ENCODE results near the gene KCNS3. TPM values are rescaled to one million over a fixed set of nuclear protein-coding genes. Genes with fewer than 3 reads are reported as not detected.

KCNS3 gene
- total RNA-seq, 1 experiment from 2014 or later: 28.8 TPM

- TF ChIP-seq EZH2 (IDR thresholded peaks at IDR 0.05; ENCODE audit: low read depth) (no peak), CTCF (conservative IDR thresholded peaks at IDR 0.05) (no peak)
- intact Hi-C loops (cut with micrococcal nuclease; ENCODE audit: unreplicated experiment): no loop called here
- ChIA-PET POLR2A (ENCODE audit: unreplicated experiment) (no interaction called here), CTCF (no interaction called here)
- Histone ChIP-seq H4K20me1 (ENCODE audit: insufficient read depth) (no peaks in the 10 kb centered on the region), H3F3A (ENCODE audit: insufficient read depth, low read depth) (peaks cover 7% of the 10 kb centered on the region; the same call in 1 of the 2 replicates), H3K4me1 (replicated peaks; ENCODE audit: insufficient read depth) (peaks cover 7% of the 10 kb centered on the region), H2AFZ (no peak overlapping the region), H3K4me2 (no peak overlapping the region), H3K36me3 (ENCODE audit: low read depth) (no peaks in the 10 kb centered on the region), H3K9me2 (ENCODE audit: insufficient read depth) (no peaks in the 10 kb centered on the region), H3K79me2 (ENCODE audit: low read depth) (no peaks in the 10 kb centered on the region), H3K4me3 (no peak overlapping the region), H3K9me3 (ENCODE audit: insufficient read depth, low read depth) (no peaks in the 10 kb centered on the region; the same call in 1 of the 2 replicates), H3K27me3 (ENCODE audit: insufficient read depth, low read depth) (no peaks in the 10 kb centered on the region), H3K27ac (no peak overlapping the region)
- no peak for DNase-seq
- BruUV-seq (replicated peaks): no TSS peak
These were observed 93.2 kb downstream of the KCNS3 start for GRCh38 chr2:17971531-17972125.

GRCh38 chr2:17972991-17973390 lies 94.5 kb downstream of the KCNS3 start:
- Histone ChIP-seq H3K9me3 (ENCODE audit: insufficient read depth, low read depth) (no peaks in the 10 kb centered on the region; the same call in 1 of the 2 replicates), H3K27me3 (ENCODE audit: insufficient read depth, low read depth) (no peaks in the 10 kb centered on the region), H3K27ac (no peak overlapping the region), H4K20me1 (ENCODE audit: insufficient read depth) (no peaks in the 10 kb centered on the region), H3K4me1 (replicated peaks; ENCODE audit: insufficient read depth) (peaks cover 21% of the 10 kb centered on the region), H3K79me2 (ENCODE audit: low read depth) (no peaks in the 10 kb centered on the region), H3K4me3 (no peak overlapping the region), H3K4me2 (no peak overlapping the region), H3K9me2 (ENCODE audit: insufficient read depth) (no peaks in the 10 kb centered on the region), H3F3A (ENCODE audit: insufficient read depth, low read depth) (peaks cover 17% of the 10 kb centered on the region; the same call in 1 of the 2 replicates), H3K36me3 (ENCODE audit: low read depth) (no peaks in the 10 kb centered on the region), H2AFZ (no peak overlapping the region)
- ChIA-PET CTCF (no interaction called here), POLR2A (ENCODE audit: unreplicated experiment) (no interaction called here)
- intact Hi-C loops (cut with micrococcal nuclease; ENCODE audit: unreplicated experiment): no loop called here
- TF ChIP-seq CTCF (conservative IDR thresholded peaks at IDR 0.05) (no peak), EZH2 (IDR thresholded peaks at IDR 0.05; ENCODE audit: low read depth) (no peak)
- no peak for DNase-seq
- no TSS peak for BruUV-seq (replicated peaks)

- no peaks in the 10 kb centered on the region; the same call in 1 of the 2 replicates for H3K9me3 ChIP-seq (ENCODE audit: insufficient read depth, low read depth)
- DNase-seq: no peak
- no peaks in the 10 kb centered on the region for H3K79me2 ChIP-seq (ENCODE audit: low read depth)
- no TSS peak for BruUV-seq (replicated peaks)
- H3K27me3 ChIP-seq (ENCODE audit: insufficient read depth, low read depth): no peaks in the 10 kb centered on the region
- TF ChIP-seq EZH2 (IDR thresholded peaks at IDR 0.05; ENCODE audit: low read depth) (no peak), CTCF (conservative IDR thresholded peaks at IDR 0.05) (no peak)
- intact Hi-C loops (cut with micrococcal nuclease; ENCODE audit: unreplicated experiment): loop anchor here (5.0 kb wide), 2 partner anchors 83 to 142 kb away; no protein-coding TSS in a partner anchor
- H3K4me3 ChIP-seq: no peak overlapping the region
- ChIA-PET CTCF (no interaction called here), POLR2A (ENCODE audit: unreplicated experiment) (no interaction called here)
- H2AFZ ChIP-seq: no peak overlapping the region
- no peak overlapping the region for H3K27ac ChIP-seq
- no peaks in the 10 kb centered on the region for H4K20me1 ChIP-seq (ENCODE audit: insufficient read depth)
- no peak overlapping the region for H3K4me2 ChIP-seq
- H3F3A ChIP-seq (ENCODE audit: insufficient read depth, low read depth): peaks cover 18% of the 10 kb centered on the region; the same call in 1 of the 2 replicates
- peaks cover 24% of the 10 kb centered on the region for H3K4me1 ChIP-seq (replicated peaks; ENCODE audit: insufficient read depth)
- no peaks in the 10 kb centered on the region for H3K9me2 ChIP-seq (ENCODE audit: insufficient read depth)
- no peaks in the 10 kb centered on the region for H3K36me3 ChIP-seq (ENCODE audit: low read depth)
These were observed 96.9 kb downstream of the KCNS3 start for GRCh38 chr2:17975401-17975800.

All from PC-9 (cell line).